NCI-H146 (cell line): ENCODE results near the gene ZNF19.

ENCODE experiments used
- DNase-seq: peaks from one replicate; lab custom pipeline; 2025; lab: John Stamatoyannopoulos, UW

ZNF19 gene

DNA sequence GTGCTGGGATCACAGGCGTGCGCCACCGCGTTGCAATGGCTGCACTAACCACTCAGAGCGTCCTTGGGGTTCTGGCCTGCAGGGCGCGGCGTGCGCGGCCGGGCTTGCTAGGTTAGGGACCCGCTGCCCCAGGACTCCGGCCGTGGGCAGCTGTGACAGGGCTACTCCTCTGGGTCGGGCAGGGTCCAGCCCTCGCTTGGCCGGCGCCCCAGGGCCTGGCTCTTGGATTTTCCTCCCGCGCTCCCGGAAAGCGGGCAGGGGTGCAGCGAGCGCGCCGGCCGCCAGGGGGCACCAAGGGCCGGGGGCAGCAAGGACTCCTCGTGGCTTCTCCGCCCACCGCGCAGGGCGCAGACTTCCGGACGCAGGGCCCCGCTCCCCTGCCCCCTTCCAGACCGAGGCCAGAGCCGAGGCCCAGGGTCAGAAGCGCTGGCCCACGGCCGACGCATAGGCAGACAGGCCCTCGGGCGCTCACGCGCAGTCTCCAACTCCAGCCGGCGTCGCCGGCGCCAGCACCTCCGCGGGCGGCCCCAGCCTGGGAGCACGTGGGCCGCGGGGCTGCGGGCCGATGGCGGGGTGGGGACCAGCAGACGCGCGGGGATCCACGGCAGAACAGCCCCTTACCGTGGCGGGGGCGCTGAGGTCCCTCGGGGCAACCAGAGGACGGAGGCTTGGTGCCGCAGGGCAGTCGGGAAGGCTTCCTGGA, 47.6 kb downstream of the ZNF19 start:
- no peak for DNase-seq

DNA sequence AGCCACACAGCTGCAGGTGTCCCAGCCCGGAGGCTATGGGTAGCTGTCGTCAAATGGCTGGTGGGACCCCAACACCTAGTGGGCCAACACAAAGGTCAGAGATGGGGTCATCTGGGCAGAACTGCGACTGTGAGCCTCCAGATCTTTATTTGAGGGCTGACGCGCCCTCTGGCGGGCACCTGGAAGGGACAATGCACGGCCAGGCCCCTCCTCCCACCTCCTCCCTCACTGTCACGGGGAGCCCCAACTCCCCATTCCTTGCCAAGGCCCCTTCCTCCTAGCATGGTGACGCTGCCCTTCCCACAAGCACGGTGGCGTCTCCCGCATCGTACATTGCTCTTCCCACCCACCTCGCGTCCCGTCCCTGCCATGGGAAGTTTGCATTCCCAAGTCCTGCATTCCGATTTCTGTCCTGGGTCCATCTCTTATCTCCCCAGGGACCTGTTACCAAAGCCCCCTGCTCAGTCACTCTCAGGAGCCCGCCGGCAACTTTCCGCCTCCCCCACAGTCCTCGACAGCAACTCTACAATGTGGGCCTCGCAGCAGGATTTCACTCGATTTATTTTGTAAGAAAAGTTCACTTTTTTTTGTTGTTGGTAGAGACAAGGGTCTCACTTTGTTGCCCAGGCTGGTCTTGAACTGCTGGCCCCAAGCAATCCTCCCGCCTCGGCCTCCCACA, 48.3 kb downstream of the ZNF19 start:
- no peak for DNase-seq

DNA sequence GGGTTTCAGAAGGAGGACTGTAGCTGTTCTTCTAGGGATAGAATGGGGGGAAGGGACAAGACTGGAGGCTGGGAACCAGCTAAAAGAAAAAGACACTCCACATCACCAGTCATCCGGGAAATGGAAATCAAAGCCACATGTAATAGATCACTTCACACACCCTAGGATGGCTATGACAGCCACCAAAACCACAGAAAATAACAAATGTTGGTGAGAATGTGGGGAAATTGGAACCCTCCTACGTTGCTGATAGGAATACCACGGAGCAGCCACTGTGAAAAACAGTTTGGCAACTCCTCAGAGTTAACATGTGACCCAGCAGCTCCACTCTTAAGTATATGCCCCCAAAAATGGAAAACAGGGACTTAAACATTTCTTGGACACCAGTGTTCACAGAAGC, 49.6 kb downstream of the ZNF19 start:
- no peak for DNase-seq

- no peak for DNase-seq
These were observed 52.7 kb downstream of the ZNF19 start for GRCh38 chr16:71436473-71436872.

- DNase-seq = no peak
These were observed 56.2 kb downstream of the ZNF19 start for GRCh38 chr16:71432906-71433305.

- no peak for DNase-seq
These were observed 57.1 kb downstream of the ZNF19 start for GRCh38 chr16:71431991-71432390.

DNA sequence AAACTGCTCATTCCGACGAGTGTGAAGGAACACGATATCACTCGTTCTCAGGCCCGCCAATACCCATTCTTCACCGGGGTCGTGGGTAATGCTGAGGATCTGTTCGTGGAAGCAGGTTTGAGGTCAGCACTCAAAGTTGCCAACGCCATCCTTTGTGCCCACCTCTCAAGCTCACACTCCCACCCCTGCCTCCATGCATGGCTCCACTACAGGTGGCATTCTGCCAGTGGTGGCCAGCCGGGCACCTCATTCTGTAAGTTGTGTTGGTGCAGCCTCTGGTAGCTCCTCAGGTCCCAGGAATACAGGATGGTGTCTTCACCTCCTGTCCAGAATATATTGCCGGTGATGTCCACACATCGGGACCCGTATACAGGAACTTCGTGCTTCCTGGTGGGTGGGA, 57.9 kb downstream of the ZNF19 start:
- no peak for DNase-seq

- no peak for DNase-seq
These were observed 58.4 kb downstream of the ZNF19 start for GRCh38 chr16:71430744-71431143.

DNA sequence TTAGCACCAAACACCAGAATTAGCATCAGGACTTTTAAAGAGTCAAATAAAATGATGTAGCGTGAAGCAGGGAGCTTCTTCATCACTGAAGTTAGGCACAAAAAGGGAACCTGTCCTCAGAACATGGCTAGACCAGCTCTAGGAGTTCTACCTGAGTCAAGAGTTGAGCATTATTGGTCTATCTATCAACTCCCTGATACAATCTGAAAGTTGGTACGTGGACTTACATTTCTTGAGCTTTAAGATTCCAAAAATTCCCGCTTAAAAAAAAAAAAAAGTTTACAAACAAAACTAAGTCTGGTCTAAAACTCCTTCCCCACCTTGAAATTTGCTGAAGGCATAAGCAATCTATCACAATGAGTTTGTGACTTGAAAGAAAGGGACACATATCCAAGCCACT, 59.5 kb downstream of the ZNF19 start:
- no peak for DNase-seq

DNA sequence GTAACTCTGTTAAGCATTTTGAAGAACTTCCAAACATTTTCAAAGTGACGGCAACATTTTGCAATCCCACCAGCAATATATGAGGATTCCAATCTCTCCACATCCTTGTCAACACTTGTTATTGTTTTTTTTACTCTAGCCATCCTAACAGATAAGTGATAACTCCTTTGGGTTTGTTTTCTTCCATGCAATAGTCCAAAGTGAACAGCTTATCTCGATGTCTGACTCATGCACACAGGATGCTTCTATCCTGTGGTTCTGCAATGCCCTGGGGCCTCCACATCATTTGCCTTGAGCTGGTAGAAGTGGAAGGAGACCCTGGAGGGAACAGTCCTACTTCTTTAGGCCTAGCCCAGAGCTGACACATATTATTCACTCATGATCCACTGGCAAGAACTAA, 60.2 kb downstream of the ZNF19 start:
- DNase-seq = no peak

GRCh38 chr16:71428385-71428784, 60.7 kb downstream of the ZNF19 start:
- no peak for DNase-seq

- DNase-seq = peak; percentile 37
These were observed 62.1 kb downstream of the ZNF19 start for GRCh38 chr16:71426880-71427615.

DNA sequence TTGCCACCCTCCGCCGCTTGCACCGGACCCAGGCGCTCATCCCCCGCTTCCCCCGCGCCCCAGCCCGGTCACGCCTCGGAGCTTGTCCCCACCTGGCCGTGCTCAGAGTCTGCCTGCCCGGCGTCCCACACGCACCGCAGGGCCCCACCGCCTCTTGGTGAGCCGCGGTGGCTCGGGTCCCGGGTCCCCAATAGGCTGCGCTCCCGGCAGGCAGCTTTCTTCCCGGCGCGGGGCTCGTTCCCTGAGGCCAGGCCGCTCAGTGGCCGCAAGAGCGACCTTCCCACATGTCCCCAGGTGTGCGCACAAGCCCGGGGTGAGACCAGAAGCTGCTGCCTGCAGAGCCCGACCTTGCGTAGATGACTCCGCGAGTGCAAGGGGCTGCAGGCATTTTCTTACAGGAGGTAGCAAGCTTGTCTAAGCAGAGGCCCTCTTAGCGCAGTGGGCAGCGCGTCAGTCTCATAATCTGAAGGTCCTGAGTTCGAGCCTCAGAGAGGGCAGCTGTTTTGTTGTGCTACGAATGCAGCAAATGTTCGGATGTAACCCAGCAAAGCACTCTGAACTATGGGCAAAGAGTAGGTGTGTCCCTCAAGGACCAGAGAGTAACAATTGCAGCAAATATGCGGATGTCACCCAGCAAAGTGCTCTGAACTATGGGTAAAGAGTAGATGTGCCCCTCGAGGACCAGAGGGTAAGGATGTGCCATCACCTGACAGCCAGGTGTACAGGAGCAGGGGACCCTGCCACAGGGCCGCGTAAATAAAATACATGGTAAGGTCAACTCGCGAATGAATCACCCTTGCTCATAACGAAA, 62.9 kb downstream of the ZNF19 start:
- peak; percentile 97 for DNase-seq

- DNase-seq = no peak
These were observed 63.4 kb downstream of the ZNF19 start for GRCh38 chr16:71425746-71426068.

GRCh38 chr16:71424626-71425025, 64.5 kb downstream of the ZNF19 start:
- DNase-seq = no peak

DNA sequence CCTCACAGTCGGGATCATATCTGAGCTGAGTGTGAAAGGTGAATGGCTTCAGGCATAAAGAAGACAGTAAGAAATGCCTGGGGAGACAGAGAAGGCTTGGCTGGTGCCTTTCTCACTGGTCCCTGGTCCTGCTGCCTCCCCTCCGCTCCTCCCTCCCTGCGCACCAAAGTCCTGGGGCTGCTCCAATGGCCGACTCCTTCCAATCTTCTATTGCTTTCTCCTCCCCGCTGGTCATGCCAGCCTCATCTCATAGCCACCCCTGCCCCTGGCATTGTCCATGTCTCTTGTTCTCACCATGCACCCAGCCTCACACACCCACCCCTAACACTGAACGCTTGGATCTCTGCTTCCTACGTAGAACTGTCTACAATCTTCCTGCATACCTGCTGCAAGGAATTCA, 65.3 kb downstream of the ZNF19 start:
- DNase-seq = no peak
